HepG2 (cell line): Measurements from ENCODE around the gene STIM2. TPM values are rescaled to one million over a fixed set of nuclear protein-coding genes. Genes with fewer than 3 reads are reported as not detected.

ENCODE experiments used
- ARHGAP35 ChIP-seq: sonication (generic); formaldehyde crosslinking; IDR thresholded peaks from 2 replicates; pipeline ENCODE4 v1.9.0; 2022; ENCODE audit warnings: mild to moderate bottlenecking, inconsistent platforms, moderate library complexity, missing genetic modification reagents, borderline replicate concordance
- HNRNPL ChIP-seq: fragments of 200-400 bp; formaldehyde crosslinking; IDR thresholded peaks from 2 replicates; pipeline ENCODE4 v1.6.1; 2017; ENCODE audit warnings: mild to moderate bottlenecking, low read depth, low read length
- HOXD1 ChIP-seq: sonication (generic); formaldehyde crosslinking; IDR thresholded peaks from 2 replicates; pipeline ENCODE4 v1.5.0; 2020; ENCODE audit warnings: missing genetic modification reagents
- POLR2A ChIP-seq, 2 experiments: IDR thresholded peaks; 2 replicates each; pipeline ENCODE4 v1.6.1; 2011; ENCODE audit warnings: low read depth in 2 of 2, low read length in 2 of 2, mild to moderate bottlenecking in 1 of 2, moderate library complexity in 1 of 2; ENCODE audit not compliant: insufficient read depth in 1 of 2
- RCOR2 ChIP-seq: IDR thresholded peaks from 2 replicates; pipeline ENCODE4 v1.6.1; 2016; ENCODE audit warnings: missing biosample characterization, missing genetic modification reagents
- ZC3H4 ChIP-seq: sonication (generic); formaldehyde crosslinking; IDR thresholded peaks from 2 replicates; pipeline ENCODE4 v1.4.0; 2020; ENCODE audit warnings: missing genetic modification reagents, borderline replicate concordance
- ZEB1 ChIP-seq: IDR thresholded peaks from 2 replicates; pipeline ENCODE4 v1.6.1; 2012; ENCODE audit warnings: mild to moderate bottlenecking, low read depth, inconsistent platforms; ENCODE audit not compliant: insufficient replicate concordance
- ZKSCAN8 ChIP-seq: IDR thresholded peaks from 2 replicates; pipeline ENCODE4 v1.6.1; 2016; ENCODE audit warnings: borderline replicate concordance, missing genetic modification reagents, missing compliant biosample characterization
- ZNF557 ChIP-seq: sonication (generic); formaldehyde crosslinking; IDR thresholded peaks from 2 replicates; pipeline ENCODE4 v1.4.0; 2020; ENCODE audit warnings: missing genetic modification reagents
- polyA plus RNA-seq, 8 experiments: library from polyadenylated mRNA; depleted of rRNA in 3 of 8; stranded (reverse) in 7 of 8; unstranded in 1 of 8; fragments of >200 nt; fragmentation: Illumina TruSeq in 4 of 8; extraction: Trizol in 4 of 8; gene quantifications; 2 replicates each; pipeline versions ENCODE4 v1.2.1 to v1.2.3, GENCODE V29; 2011 to 2016; ENCODE audit warnings: low read depth in 4 of 8, missing spikeins in 1 of 8, mixed read lengths in 1 of 8; ENCODE audit not compliant: insufficient read depth in 1 of 8
- total RNA-seq, 5 experiments: library from RNA; depleted of rRNA; stranded (reverse); fragments of >200 nt; fragmentation: Illumina TruSeq; extraction: Trizol; gene quantifications; 2 replicates each; pipeline ENCODE4 v1.2.3, GENCODE V29; 2016; ENCODE audit warnings: low read depth in 1 of 5
- TF ChIP-seq, protein P1 (sequence below): sonication (generic); formaldehyde crosslinking; IDR thresholded peaks from 2 replicates; pipeline ENCODE4 v1.4.0; 2020; ENCODE audit warnings: missing genetic modification reagents, mild to moderate bottlenecking, borderline replicate concordance
- TF ChIP-seq, protein P2 (sequence below), 2 experiments: fragments of 450-650 bp in 1 of 2; sonication (generic) in 1 of 2; formaldehyde crosslinking in 1 of 2; IDR thresholded peaks; 2 replicates each; pipeline versions ENCODE4 v1.6.1 to v1.8.0; 2016 to 2022; ENCODE audit warnings: antibody characterized with exemption in 1 of 2, mild to moderate bottlenecking in 1 of 2, missing genetic modification reagents in 1 of 2
- TF ChIP-seq, protein P3 (sequence below): sonication (generic); formaldehyde crosslinking; IDR thresholded peaks from 2 replicates; pipeline ENCODE4 v1.5.1; 2020; ENCODE audit warnings: missing genetic modification reagents, mild to moderate bottlenecking, borderline replicate concordance

STIM2 gene
- total and polyA plus RNA-seq, 2 of the 13 experiments (the other 11 are each of a cell fraction or from before 2014, with no cell fraction given), result 19.3 to 19.4 TPM

DNA sequence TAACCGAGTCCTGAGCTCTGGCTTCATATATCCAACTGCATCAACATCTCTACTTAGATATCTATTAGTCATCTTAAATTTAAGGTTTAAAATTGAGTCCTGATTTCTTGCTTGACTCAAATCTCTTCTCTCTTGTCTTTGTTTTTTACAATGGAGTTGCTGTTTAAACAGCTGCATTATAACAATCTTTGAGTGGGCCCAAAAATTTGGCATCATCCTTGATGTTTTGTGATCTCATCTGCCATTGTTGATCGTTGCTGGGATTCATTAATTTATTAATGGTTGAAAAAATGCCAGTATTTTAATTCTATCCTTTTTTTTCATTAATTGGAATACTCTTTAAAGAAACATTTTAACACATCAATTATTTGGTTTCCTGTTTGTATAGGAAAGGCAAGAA is 82.2 kb downstream of the STIM2 start (continued):
- no peak for TF ChIP-seq HOXD1
- no peak for TF ChIP-seq POLR2A (IDR thresholded peaks at IDR 0.05; ENCODE audit: insufficient read depth in 1 of 2, low read depth in 2 of 2, low read length in 2 of 2)
- no peak for TF ChIP-seq HNRNPL
- TF ChIP-seq, protein P1, sequence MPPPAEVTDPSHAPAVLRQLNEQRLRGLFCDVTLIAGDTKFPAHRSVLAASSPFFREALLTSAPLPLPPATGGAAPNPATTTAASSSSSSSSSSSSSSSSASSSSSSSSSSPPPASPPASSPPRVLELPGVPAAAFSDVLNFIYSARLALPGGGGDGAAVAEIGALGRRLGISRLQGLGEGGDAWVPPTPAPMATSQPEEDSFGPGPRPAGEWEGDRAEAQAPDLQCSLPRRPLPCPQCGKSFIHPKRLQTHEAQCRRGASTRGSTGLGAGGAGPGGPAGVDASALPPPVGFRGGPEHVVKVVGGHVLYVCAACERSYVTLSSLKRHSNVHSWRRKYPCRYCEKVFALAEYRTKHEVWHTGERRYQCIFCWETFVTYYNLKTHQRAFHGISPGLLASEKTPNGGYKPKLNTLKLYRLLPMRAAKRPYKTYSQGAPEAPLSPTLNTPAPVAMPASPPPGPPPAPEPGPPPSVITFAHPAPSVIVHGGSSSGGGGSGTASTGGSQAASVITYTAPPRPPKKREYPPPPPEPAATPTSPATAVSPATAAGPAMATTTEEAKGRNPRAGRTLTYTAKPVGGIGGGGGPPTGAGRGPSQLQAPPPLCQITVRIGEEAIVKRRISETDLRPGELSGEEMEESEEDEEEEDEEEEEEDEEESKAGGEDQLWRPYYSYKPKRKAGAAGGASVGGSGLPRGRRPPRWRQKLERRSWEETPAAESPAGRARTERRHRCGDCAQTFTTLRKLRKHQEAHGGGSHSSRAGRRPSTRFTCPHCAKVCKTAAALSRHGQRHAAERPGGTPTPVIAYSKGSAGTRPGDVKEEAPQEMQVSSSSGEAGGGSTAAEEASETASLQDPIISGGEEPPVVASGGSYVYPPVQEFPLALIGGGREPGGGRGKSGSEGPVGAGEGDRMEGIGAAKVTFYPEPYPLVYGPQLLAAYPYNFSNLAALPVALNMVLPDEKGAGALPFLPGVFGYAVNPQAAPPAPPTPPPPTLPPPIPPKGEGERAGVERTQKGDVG (CRISPR knock-in tag), result no peak
- no peak for TF ChIP-seq ZEB1
- no peak for TF ChIP-seq ZNF557 (CRISPR knock-in tag)
- TF ChIP-seq RCOR2 (CRISPR knock-in tag), result no peak
- TF ChIP-seq ZKSCAN8 (CRISPR knock-in tag), result no peak
- no peak for TF ChIP-seq ARHGAP35 (CRISPR knock-in tag)
- no peak for TF ChIP-seq ZC3H4 (CRISPR knock-in tag)
- TF ChIP-seq, protein P2, sequence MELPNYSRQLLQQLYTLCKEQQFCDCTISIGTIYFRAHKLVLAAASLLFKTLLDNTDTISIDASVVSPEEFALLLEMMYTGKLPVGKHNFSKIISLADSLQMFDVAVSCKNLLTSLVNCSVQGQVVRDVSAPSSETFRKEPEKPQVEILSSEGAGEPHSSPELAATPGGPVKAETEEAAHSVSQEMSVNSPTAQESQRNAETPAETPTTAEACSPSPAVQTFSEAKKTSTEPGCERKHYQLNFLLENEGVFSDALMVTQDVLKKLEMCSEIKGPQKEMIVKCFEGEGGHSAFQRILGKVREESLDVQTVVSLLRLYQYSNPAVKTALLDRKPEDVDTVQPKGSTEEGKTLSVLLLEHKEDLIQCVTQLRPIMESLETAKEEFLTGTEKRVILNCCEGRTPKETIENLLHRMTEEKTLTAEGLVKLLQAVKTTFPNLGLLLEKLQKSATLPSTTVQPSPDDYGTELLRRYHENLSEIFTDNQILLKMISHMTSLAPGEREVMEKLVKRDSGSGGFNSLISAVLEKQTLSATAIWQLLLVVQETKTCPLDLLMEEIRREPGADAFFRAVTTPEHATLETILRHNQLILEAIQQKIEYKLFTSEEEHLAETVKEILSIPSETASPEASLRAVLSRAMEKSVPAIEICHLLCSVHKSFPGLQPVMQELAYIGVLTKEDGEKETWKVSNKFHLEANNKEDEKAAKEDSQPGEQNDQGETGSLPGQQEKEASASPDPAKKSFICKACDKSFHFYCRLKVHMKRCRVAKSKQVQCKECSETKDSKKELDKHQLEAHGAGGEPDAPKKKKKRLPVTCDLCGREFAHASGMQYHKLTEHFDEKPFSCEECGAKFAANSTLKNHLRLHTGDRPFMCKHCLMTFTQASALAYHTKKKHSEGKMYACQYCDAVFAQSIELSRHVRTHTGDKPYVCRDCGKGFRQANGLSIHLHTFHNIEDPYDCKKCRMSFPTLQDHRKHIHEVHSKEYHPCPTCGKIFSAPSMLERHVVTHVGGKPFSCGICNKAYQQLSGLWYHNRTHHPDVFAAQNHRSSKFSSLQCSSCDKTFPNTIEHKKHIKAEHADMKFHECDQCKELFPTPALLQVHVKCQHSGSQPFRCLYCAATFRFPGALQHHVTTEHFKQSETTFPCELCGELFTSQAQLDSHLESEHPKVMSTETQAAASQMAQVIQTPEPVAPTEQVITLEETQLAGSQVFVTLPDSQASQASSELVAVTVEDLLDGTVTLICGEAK (IDR thresholded peaks at IDR 0.05), result no peak
- TF ChIP-seq, protein P2 (CRISPR knock-in tag; IDR thresholded peaks at IDR 0.05), result no peak
- TF ChIP-seq, protein P3, sequence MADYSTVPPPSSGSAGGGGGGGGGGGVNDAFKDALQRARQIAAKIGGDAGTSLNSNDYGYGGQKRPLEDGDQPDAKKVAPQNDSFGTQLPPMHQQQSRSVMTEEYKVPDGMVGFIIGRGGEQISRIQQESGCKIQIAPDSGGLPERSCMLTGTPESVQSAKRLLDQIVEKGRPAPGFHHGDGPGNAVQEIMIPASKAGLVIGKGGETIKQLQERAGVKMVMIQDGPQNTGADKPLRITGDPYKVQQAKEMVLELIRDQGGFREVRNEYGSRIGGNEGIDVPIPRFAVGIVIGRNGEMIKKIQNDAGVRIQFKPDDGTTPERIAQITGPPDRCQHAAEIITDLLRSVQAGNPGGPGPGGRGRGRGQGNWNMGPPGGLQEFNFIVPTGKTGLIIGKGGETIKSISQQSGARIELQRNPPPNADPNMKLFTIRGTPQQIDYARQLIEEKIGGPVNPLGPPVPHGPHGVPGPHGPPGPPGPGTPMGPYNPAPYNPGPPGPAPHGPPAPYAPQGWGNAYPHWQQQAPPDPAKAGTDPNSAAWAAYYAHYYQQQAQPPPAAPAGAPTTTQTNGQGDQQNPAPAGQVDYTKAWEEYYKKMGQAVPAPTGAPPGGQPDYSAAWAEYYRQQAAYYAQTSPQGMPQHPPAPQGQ (CRISPR knock-in tag), result no peak
